DOHH2 (cell line): ENCODE data around the gene ERAL1.

Source experiments
- H3F3A ChIP-seq: fragments of 200-600 bp; sonication (generic), shearing (Covaris generic); 2 replicates; pipeline ENCODE4 v1.6.0; 2016; ENCODE audit warnings: antibody characterized with exemption, mild to moderate bottlenecking; ENCODE audit not compliant: control insufficient read depth, insufficient read depth
- H3K27ac ChIP-seq: fragments of 200-600 bp; sonication (generic); 2 replicates; pipeline ENCODE4 v1.5.1; 2014; ENCODE audit warnings: low read depth, mild to moderate bottlenecking, low read length, moderate library complexity
- H3K27me3 ChIP-seq: fragments of 200-600 bp; sonication (generic); 2 replicates; pipeline ENCODE4 v1.6.1; 2014; ENCODE audit warnings: mild to moderate bottlenecking, low read length, mixed read lengths; ENCODE audit not compliant: control insufficient read depth
- H3K36me3 ChIP-seq: fragments of 200-600 bp; sonication (generic); 2 replicates; pipeline ENCODE4 v1.6.1; 2014; ENCODE audit warnings: mild to moderate bottlenecking, low read length, moderate library complexity, mixed read lengths; ENCODE audit not compliant: control insufficient read depth
- H3K4me1 ChIP-seq: fragments of 200-600 bp; sonication (generic); 2 replicates; pipeline ENCODE4 v1.6.1; 2014; ENCODE audit warnings: mild to moderate bottlenecking, low read length, mixed read lengths; ENCODE audit not compliant: control insufficient read depth
- H3K4me2 ChIP-seq: fragments of 200-600 bp; sonication (generic); 2 replicates; pipeline ENCODE4 v1.6.0; 2014; ENCODE audit warnings: mild to moderate bottlenecking, low read length, moderate library complexity
- H3K4me3 ChIP-seq: fragments of 200-600 bp; sonication (generic); 2 replicates; pipeline ENCODE4 v1.5.1; 2014; ENCODE audit warnings: mild to moderate bottlenecking, low read length, mixed read lengths
- H3K79me2 ChIP-seq: fragments of 200-600 bp; sonication (generic); 2 replicates; pipeline ENCODE4 v1.6.1; 2014; ENCODE audit warnings: mild to moderate bottlenecking, low read length, mixed read lengths; ENCODE audit not compliant: control insufficient read depth
- H3K9me2 ChIP-seq: fragments of 200-600 bp; sonication (generic); replicated peaks from 2 replicates; pipeline ENCODE4 v1.6.1; 2014; ENCODE audit warnings: mild to moderate bottlenecking, low read length, mixed read lengths; ENCODE audit not compliant: control insufficient read depth
- H3K9me3 ChIP-seq: fragments of 200-600 bp; sonication (generic); 2 replicates; pipeline ENCODE4 v1.6.1; 2014; ENCODE audit warnings: antibody characterized with exemption, low read length, mixed read lengths; ENCODE audit not compliant: control insufficient read depth, insufficient read depth
- H4K20me1 ChIP-seq: fragments of 200-600 bp; sonication (generic); 2 replicates; pipeline ENCODE4 v1.6.0; 2014; ENCODE audit warnings: low read depth, mild to moderate bottlenecking, antibody characterized with exemption, low read length, moderate library complexity; ENCODE audit not compliant: control insufficient read depth, insufficient read depth
- CTCF ChIP-seq: fragments of 200-600 bp; sonication (generic); IDR thresholded peaks from one replicate; pipeline ENCODE4 v1.5.1; 2014; ENCODE audit warnings: antibody characterized with exemption, mild to moderate bottlenecking, low read depth, low read length; ENCODE audit not compliant: poor library complexity, severe bottlenecking
- EZH2phosphoT487 ChIP-seq: fragments of 200-600 bp; sonication (generic); IDR thresholded peaks from 2 replicates; pipeline ENCODE4 v1.6.1; 2017; ENCODE audit warnings: borderline replicate concordance, mild to moderate bottlenecking, antibody characterized with exemption, low read length, moderate library complexity, mixed read lengths

ERAL1 gene

GRCh38 chr17:28841901-28842281 is 12.9 kb upstream of the ERAL1 start:
- Histone ChIP-seq H3K79me2 (peaks cover 48% of the 10 kb centered on the region), H3K4me1 (peaks cover 12% of the 10 kb centered on the region), H3K36me3 (0 out of 2 replicates have a peak, but pooled peaks cover 3% of the 10 kb centered on the region), H3K27me3 (no peaks in the 10 kb centered on the region), H3K4me2 (peak overlapping the region; percentile 95), H3K9me3 (no peaks in the 10 kb centered on the region), H4K20me1 (no peaks in the 10 kb centered on the region), H3K9me2 (no peaks in the 10 kb centered on the region), H3K27ac (no peak overlapping the region), H3F3A (0 out of 2 replicates have a peak, but pooled peaks cover 3% of the 10 kb centered on the region), H3K4me3 (peak overlapping the region; percentile 97)
- TF ChIP-seq CTCF (no peak), EZH2phosphoT487 (no peak)

GRCh38 chr17:28842282-28843012 is 12.4 kb upstream of the ERAL1 start, which contains the start of gene FAM222B:
Gene FAM222B (minus strand): TSS chr17:28842790. CDS start chr17:28766667, 76,123 bp downstream.
- Histone ChIP-seq H3F3A (0 out of 2 replicates have a peak, but pooled peaks cover 3% of the 10 kb centered on the region), H3K9me3 (no peaks in the 10 kb centered on the region), H4K20me1 (no peaks in the 10 kb centered on the region), H3K4me2 (peak within 1 kb of the TSS; percentile 95), H3K79me2 (peaks cover 47% of the 10 kb centered on the region), H3K9me2 (no peaks in the 10 kb centered on the region), H3K4me1 (peaks cover 12% of the 10 kb centered on the region), H3K27me3 (no peaks in the 10 kb centered on the region), H3K4me3 (peak within 1 kb of the TSS; percentile 97), H3K27ac (no peak within 1 kb of the TSS), H3K36me3 (0 out of 2 replicates have a peak, but pooled peaks cover 3% of the 10 kb centered on the region)
- TF ChIP-seq EZH2phosphoT487: no peak

GRCh38 chr17:28843816-28844148 is 11.0 kb upstream of the ERAL1 start:
- H3K4me3 ChIP-seq: no peak overlapping the region

More at GRCh38 chr17:28843816-28844148, 11.0 kb upstream of the ERAL1 start:
- Histone ChIP-seq H3K4me1 (peaks cover 12% of the 10 kb centered on the region), H3K27ac (no peak overlapping the region), H3F3A (0 out of 2 replicates have a peak, but pooled peaks cover 3% of the 10 kb centered on the region), H3K9me3 (no peaks in the 10 kb centered on the region), H3K36me3 (0 out of 2 replicates have a peak, but pooled peaks cover 3% of the 10 kb centered on the region), H3K4me2 (no peak overlapping the region), H3K79me2 (peaks cover 36% of the 10 kb centered on the region), H3K27me3 (no peaks in the 10 kb centered on the region), H3K9me2 (no peaks in the 10 kb centered on the region), H4K20me1 (no peaks in the 10 kb centered on the region)
- no peak for TF ChIP-seq EZH2phosphoT487
- TF ChIP-seq CTCF: no peak
